ENCODE measurements around the gene KLHDC7B.

GRCh38 chr22:50546326-50547262, 895 bp downstream of the KLHDC7B start:
- TF ChIP-seq POLR2AphosphoS5 (IDR thresholded peaks at IDR 0.05; ENCODE audit: insufficient read depth, low read depth, low read length): no peak
- peak; percentile 85 for TF ChIP-seq EZH2 (IDR thresholded peaks at IDR 0.05; ENCODE audit: borderline replicate concordance, low read depth, low read length, severe bottlenecking)
- no peak for TF ChIP-seq POLR2A (IDR thresholded peaks at IDR 0.05; ENCODE audit: low read depth, low read length)
- TF ChIP-seq CTCF (IDR thresholded peaks at IDR 0.05; ENCODE audit: extremely low read depth in 1 of 2, insufficient read depth in 1 of 2, low read depth in 1 of 2, low read length in 2 of 2): no peak
- no peak for TF ChIP-seq MAX (IDR thresholded peaks at IDR 0.05; ENCODE audit: insufficient read depth, insufficient read length)

All from endothelial cell of umbilical vein (primary cell).